ENCODE measurements around the gene FARS2.

Gene FARS2

DNA sequence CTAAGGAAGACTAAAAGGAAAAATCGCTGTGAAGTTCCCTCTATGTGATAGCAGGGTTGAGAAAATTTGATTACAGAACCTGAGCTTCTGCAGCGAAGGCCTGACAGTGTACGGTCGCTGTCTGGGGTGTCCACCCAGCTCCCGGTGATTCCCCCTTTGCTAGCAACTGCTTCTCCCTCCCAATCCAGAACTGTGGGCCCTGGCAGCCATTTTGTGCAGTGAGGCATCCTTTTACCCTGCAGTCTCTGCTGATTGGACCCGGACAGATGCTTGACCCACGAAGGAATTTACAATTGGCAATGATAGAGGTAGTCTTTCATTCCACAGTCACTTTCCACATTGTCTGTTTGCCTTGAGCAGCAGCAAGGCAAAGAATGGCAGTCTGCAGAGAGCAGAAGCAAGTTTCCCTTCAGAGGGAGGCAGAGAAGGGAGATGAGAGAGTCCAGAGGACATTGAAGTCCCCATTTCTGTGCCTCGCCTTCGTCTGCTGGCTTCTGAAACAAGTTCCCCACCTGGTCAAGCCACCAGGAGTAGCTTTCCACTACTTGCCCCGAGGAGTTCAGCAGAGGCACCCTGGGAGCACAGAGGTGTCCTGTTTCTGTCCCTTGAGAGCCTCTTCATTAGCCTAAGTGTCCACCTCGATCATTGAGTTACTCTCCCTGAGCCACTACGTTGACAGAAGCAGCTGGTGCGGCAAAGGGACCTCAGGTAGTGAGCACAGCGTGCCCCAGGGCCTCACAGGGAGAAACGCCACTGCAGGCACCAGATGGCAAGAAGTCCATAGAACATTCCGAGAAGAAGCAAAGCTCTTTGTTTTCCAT is 375.1 kb downstream of the FARS2 start:
- H3K36me3 ChIP-seq (ENCODE audit: control insufficient read depth in 2 of 2, insufficient read depth in 2 of 2, low read length in 2 of 2) = no peaks in the 10 kb centered on the region
- no peak overlapping the region for H3K9ac ChIP-seq (ENCODE audit: low read depth in 1 of 2, low read length in 2 of 2)
- H3K9me3 ChIP-seq (ENCODE audit: control insufficient read depth in 2 of 2, low read length in 2 of 2) = peaks cover 4 to 8% of the 10 kb centered on the region in 2 donors
- no peak overlapping the region for H3K4me3 ChIP-seq (ENCODE audit: low read length in 2 of 2)
- H3K27ac ChIP-seq (ENCODE audit: low read depth in 2 of 2, low read length in 2 of 2) = no peak overlapping the region
- no peaks in the 10 kb centered on the region for H3K27me3 ChIP-seq (ENCODE audit: control insufficient read depth in 2 of 2, insufficient read depth in 2 of 2, low read length in 2 of 2)
- H3K4me1 ChIP-seq (ENCODE audit: control insufficient read depth in 2 of 2, insufficient read depth in 2 of 2, low read length in 2 of 2) = no peaks in the 10 kb centered on the region

GRCh38 chr6:5637714-5638113 is 376.4 kb downstream of the FARS2 start:
- H3K27ac ChIP-seq (ENCODE audit: low read depth in 2 of 2, low read length in 2 of 2) = no peak overlapping the region
- no peaks in the 10 kb centered on the region for H3K36me3 ChIP-seq (ENCODE audit: control insufficient read depth in 2 of 2, insufficient read depth in 2 of 2, low read length in 2 of 2)
- H3K9ac ChIP-seq (ENCODE audit: low read depth in 1 of 2, low read length in 2 of 2) = no peak overlapping the region
- no peak overlapping the region for H3K4me3 ChIP-seq (ENCODE audit: low read length in 2 of 2)
- H3K9me3 ChIP-seq (ENCODE audit: control insufficient read depth in 2 of 2, low read length in 2 of 2) = peaks cover 4 to 8% of the 10 kb centered on the region in 2 donors
- no peaks in the 10 kb centered on the region for H3K4me1 ChIP-seq (ENCODE audit: control insufficient read depth in 2 of 2, insufficient read depth in 2 of 2, low read length in 2 of 2)
- H3K27me3 ChIP-seq (ENCODE audit: control insufficient read depth in 2 of 2, insufficient read depth in 2 of 2, low read length in 2 of 2) = no peaks in the 10 kb centered on the region

- Histone ChIP-seq H3K9ac (ENCODE audit: low read depth in 1 of 2, low read length in 2 of 2) (no peak overlapping the region), H3K27ac (ENCODE audit: low read depth in 2 of 2, low read length in 2 of 2) (no peak overlapping the region), H3K36me3 (ENCODE audit: control insufficient read depth in 2 of 2, insufficient read depth in 2 of 2, low read length in 2 of 2) (no peaks in the 10 kb centered on the region), H3K27me3 (ENCODE audit: control insufficient read depth in 2 of 2, insufficient read depth in 2 of 2, low read length in 2 of 2) (no peaks in the 10 kb centered on the region), H3K4me1 (ENCODE audit: control insufficient read depth in 2 of 2, insufficient read depth in 2 of 2, low read length in 2 of 2) (no peaks in the 10 kb centered on the region), H3K4me3 (ENCODE audit: low read length in 2 of 2) (no peak overlapping the region), H3K9me3 (ENCODE audit: control insufficient read depth in 2 of 2, low read length in 2 of 2) (peaks cover 4 to 8% of the 10 kb centered on the region in 2 donors)
These were observed 377.4 kb downstream of the FARS2 start for GRCh38 chr6:5638666-5639065.

GRCh38 chr6:5639193-5639592 is 377.9 kb downstream of the FARS2 start:
- Histone ChIP-seq H3K9me3 (ENCODE audit: control insufficient read depth in 2 of 2, low read length in 2 of 2) (peaks cover 4 to 8% of the 10 kb centered on the region in 2 donors), H3K36me3 (ENCODE audit: control insufficient read depth in 2 of 2, insufficient read depth in 2 of 2, low read length in 2 of 2) (no peaks in the 10 kb centered on the region), H3K27me3 (ENCODE audit: control insufficient read depth in 2 of 2, insufficient read depth in 2 of 2, low read length in 2 of 2) (no peaks in the 10 kb centered on the region), H3K27ac (ENCODE audit: low read depth in 2 of 2, low read length in 2 of 2) (no peak overlapping the region), H3K9ac (ENCODE audit: low read depth in 1 of 2, low read length in 2 of 2) (no peak overlapping the region), H3K4me3 (ENCODE audit: low read length in 2 of 2) (no peak overlapping the region), H3K4me1 (ENCODE audit: control insufficient read depth in 2 of 2, insufficient read depth in 2 of 2, low read length in 2 of 2) (no peaks in the 10 kb centered on the region)

- peaks cover 4 to 8% of the 10 kb centered on the region in 2 donors for H3K9me3 ChIP-seq (ENCODE audit: control insufficient read depth in 2 of 2, low read length in 2 of 2)
These were observed 379.3 kb downstream of the FARS2 start for GRCh38 chr6:5640614-5641013.

GRCh38 chr6:5644523-5645185 is 383.3 kb downstream of the FARS2 start:
- Histone ChIP-seq H3K27ac (ENCODE audit: low read depth in 2 of 2, low read length in 2 of 2) (no peak overlapping the region), H3K4me1 (ENCODE audit: control insufficient read depth in 2 of 2, insufficient read depth in 2 of 2, low read length in 2 of 2) (no peaks in the 10 kb centered on the region)

More at GRCh38 chr6:5640614-5641013, 379.3 kb downstream of the FARS2 start:
- no peaks in the 10 kb centered on the region for H3K4me1 ChIP-seq (ENCODE audit: control insufficient read depth in 2 of 2, insufficient read depth in 2 of 2, low read length in 2 of 2)
- no peak overlapping the region for H3K4me3 ChIP-seq (ENCODE audit: low read length in 2 of 2)
- no peak overlapping the region for H3K9ac ChIP-seq (ENCODE audit: low read depth in 1 of 2, low read length in 2 of 2)
- H3K36me3 ChIP-seq (ENCODE audit: control insufficient read depth in 2 of 2, insufficient read depth in 2 of 2, low read length in 2 of 2) = no peaks in the 10 kb centered on the region
- no peak overlapping the region for H3K27ac ChIP-seq (ENCODE audit: low read depth in 2 of 2, low read length in 2 of 2)
- H3K27me3 ChIP-seq (ENCODE audit: control insufficient read depth in 2 of 2, insufficient read depth in 2 of 2, low read length in 2 of 2) = no peaks in the 10 kb centered on the region

GRCh38 chr6:5645328-5646290 is 384.3 kb downstream of the FARS2 start:
- Histone ChIP-seq H3K4me3 (ENCODE audit: low read length in 2 of 2) (no peak overlapping the region), H3K9me3 (ENCODE audit: control insufficient read depth in 2 of 2, low read length in 2 of 2) (peaks cover 0 to 4% of the 10 kb centered on the region in 2 donors), H3K27me3 (ENCODE audit: control insufficient read depth in 2 of 2, insufficient read depth in 2 of 2, low read length in 2 of 2) (no peaks in the 10 kb centered on the region), H3K9ac (ENCODE audit: low read depth in 1 of 2, low read length in 2 of 2) (no peak overlapping the region), H3K27ac (ENCODE audit: low read depth in 2 of 2, low read length in 2 of 2) (no peak overlapping the region), H3K36me3 (ENCODE audit: control insufficient read depth in 2 of 2, insufficient read depth in 2 of 2, low read length in 2 of 2) (no peaks in the 10 kb centered on the region), H3K4me1 (ENCODE audit: control insufficient read depth in 2 of 2, insufficient read depth in 2 of 2, low read length in 2 of 2) (no peaks in the 10 kb centered on the region)

More at GRCh38 chr6:5644523-5645185, 383.3 kb downstream of the FARS2 start:
- Histone ChIP-seq H3K9me3 (ENCODE audit: control insufficient read depth in 2 of 2, low read length in 2 of 2) (peaks cover 4 to 8% of the 10 kb centered on the region in 2 donors), H3K27me3 (ENCODE audit: control insufficient read depth in 2 of 2, insufficient read depth in 2 of 2, low read length in 2 of 2) (no peaks in the 10 kb centered on the region), H3K4me3 (ENCODE audit: low read length in 2 of 2) (no peak overlapping the region), H3K9ac (ENCODE audit: low read depth in 1 of 2, low read length in 2 of 2) (no peak overlapping the region), H3K36me3 (ENCODE audit: control insufficient read depth in 2 of 2, insufficient read depth in 2 of 2, low read length in 2 of 2) (no peaks in the 10 kb centered on the region)

GRCh38 chr6:5652406-5653137 is 391.3 kb downstream of the FARS2 start:
- Histone ChIP-seq H3K36me3 (ENCODE audit: control insufficient read depth in 2 of 2, insufficient read depth in 2 of 2, low read length in 2 of 2) (no peaks in the 10 kb centered on the region), H3K9me3 (ENCODE audit: control insufficient read depth in 2 of 2, low read length in 2 of 2) (no peaks in the 10 kb centered on the region), H3K4me1 (ENCODE audit: control insufficient read depth in 2 of 2, insufficient read depth in 2 of 2, low read length in 2 of 2) (no peaks in the 10 kb centered on the region), H3K27ac (ENCODE audit: low read depth in 2 of 2, low read length in 2 of 2) (no peak overlapping the region), H3K4me3 (ENCODE audit: low read length in 2 of 2) (no peak overlapping the region), H3K9ac (ENCODE audit: low read depth in 1 of 2, low read length in 2 of 2) (no peak overlapping the region), H3K27me3 (ENCODE audit: control insufficient read depth in 2 of 2, insufficient read depth in 2 of 2, low read length in 2 of 2) (no peaks in the 10 kb centered on the region)

DNA sequence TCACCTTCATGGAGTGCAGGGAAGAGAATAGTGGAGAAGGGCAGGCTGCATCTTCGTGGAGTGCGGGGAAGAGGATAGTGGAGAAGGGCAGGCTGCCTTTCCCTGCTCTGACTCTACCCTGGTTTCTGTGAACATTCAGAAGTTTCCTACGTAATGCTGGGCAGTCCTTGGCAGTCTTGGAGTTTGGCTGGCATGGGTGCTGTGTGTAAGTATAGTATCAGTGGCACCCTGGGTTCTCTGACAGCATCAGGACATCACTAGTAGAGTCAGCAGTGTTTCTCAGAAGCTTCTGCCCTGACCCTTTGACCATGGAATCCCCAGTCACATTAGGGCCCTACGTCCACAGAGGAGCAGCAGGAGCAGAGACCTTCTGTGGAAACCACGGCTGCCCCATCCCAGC is 392.5 kb downstream of the FARS2 start:
- Histone ChIP-seq H3K9ac (ENCODE audit: low read depth in 1 of 2, low read length in 2 of 2) (no peak overlapping the region), H3K27ac (ENCODE audit: low read depth in 2 of 2, low read length in 2 of 2) (no peak overlapping the region), H3K27me3 (ENCODE audit: control insufficient read depth in 2 of 2, insufficient read depth in 2 of 2, low read length in 2 of 2) (no peaks in the 10 kb centered on the region), H3K36me3 (ENCODE audit: control insufficient read depth in 2 of 2, insufficient read depth in 2 of 2, low read length in 2 of 2) (no peaks in the 10 kb centered on the region), H3K4me3 (ENCODE audit: low read length in 2 of 2) (no peak overlapping the region), H3K9me3 (ENCODE audit: control insufficient read depth in 2 of 2, low read length in 2 of 2) (no peaks in the 10 kb centered on the region), H3K4me1 (ENCODE audit: control insufficient read depth in 2 of 2, insufficient read depth in 2 of 2, low read length in 2 of 2) (no peaks in the 10 kb centered on the region)

All from mucosa of rectum (tissue), 2 donors.